PFSK-1 (cell line): ENCODE measurements around the gene ABCG1.

Experiments used
- FOXP2 ChIP-seq: optimal IDR thresholded peaks from 2 replicates; pipeline ENCODE3; 2011; ENCODE audit warnings: borderline replicate concordance, control low read depth, inconsistent platforms; ENCODE audit not compliant: insufficient read depth; ENCODE audit errors: extremely low read length, extremely low read depth
- POLR2AphosphoS5 ChIP-seq: IDR thresholded peaks from 2 replicates; pipeline ENCODE4 v1.6.1; 2012; ENCODE audit warnings: low read depth, mild to moderate bottlenecking, control low read depth, low read length, moderate library complexity
- SIN3A ChIP-seq: IDR thresholded peaks from 2 replicates; pipeline ENCODE4 v1.6.1; 2012; ENCODE audit warnings: mild to moderate bottlenecking, low read length, moderate library complexity, borderline replicate concordance; ENCODE audit not compliant: insufficient read depth
- TAF1 ChIP-seq: IDR thresholded peaks from 2 replicates; pipeline ENCODE4 v1.6.1; 2012; ENCODE audit warnings: low read length, control low read depth, borderline replicate concordance; ENCODE audit not compliant: insufficient read depth
- TF ChIP-seq, protein P1 (sequence below), 2 experiments: IDR thresholded peaks; 2 replicates each; pipeline versions ENCODE4 v1.6.1 to v1.8.0; 2011 to 2012; ENCODE audit warnings: low read depth in 2 of 2, low read length in 2 of 2, control low read depth in 1 of 2, inconsistent platforms in 1 of 2, mild to moderate bottlenecking in 1 of 2, moderate library complexity in 1 of 2; ENCODE audit not compliant: insufficient read depth in 1 of 2

The ABCG1 gene

GRCh38 chr21:42281181-42281680 lies 62.3 kb downstream of the ABCG1 start:
- no peak for TF ChIP-seq TAF1
- no peak for TF ChIP-seq FOXP2
- TF ChIP-seq POLR2AphosphoS5 = no peak

- TF ChIP-seq POLR2AphosphoS5 (no peak), FOXP2 (no peak), SIN3A (no peak), TAF1 (no peak)
- TF ChIP-seq, protein P1, sequence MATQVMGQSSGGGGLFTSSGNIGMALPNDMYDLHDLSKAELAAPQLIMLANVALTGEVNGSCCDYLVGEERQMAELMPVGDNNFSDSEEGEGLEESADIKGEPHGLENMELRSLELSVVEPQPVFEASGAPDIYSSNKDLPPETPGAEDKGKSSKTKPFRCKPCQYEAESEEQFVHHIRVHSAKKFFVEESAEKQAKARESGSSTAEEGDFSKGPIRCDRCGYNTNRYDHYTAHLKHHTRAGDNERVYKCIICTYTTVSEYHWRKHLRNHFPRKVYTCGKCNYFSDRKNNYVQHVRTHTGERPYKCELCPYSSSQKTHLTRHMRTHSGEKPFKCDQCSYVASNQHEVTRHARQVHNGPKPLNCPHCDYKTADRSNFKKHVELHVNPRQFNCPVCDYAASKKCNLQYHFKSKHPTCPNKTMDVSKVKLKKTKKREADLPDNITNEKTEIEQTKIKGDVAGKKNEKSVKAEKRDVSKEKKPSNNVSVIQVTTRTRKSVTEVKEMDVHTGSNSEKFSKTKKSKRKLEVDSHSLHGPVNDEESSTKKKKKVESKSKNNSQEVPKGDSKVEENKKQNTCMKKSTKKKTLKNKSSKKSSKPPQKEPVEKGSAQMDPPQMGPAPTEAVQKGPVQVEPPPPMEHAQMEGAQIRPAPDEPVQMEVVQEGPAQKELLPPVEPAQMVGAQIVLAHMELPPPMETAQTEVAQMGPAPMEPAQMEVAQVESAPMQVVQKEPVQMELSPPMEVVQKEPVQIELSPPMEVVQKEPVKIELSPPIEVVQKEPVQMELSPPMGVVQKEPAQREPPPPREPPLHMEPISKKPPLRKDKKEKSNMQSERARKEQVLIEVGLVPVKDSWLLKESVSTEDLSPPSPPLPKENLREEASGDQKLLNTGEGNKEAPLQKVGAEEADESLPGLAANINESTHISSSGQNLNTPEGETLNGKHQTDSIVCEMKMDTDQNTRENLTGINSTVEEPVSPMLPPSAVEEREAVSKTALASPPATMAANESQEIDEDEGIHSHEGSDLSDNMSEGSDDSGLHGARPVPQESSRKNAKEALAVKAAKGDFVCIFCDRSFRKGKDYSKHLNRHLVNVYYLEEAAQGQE (IDR thresholded peaks at IDR 0.05; ENCODE audit: insufficient read depth in 1 of 2, low read depth in 2 of 2, low read length in 2 of 2) = no peak
These were observed 63.1 kb downstream of the ABCG1 start for GRCh38 chr21:42282021-42282420.

- TF ChIP-seq, protein P1 (IDR thresholded peaks at IDR 0.05; ENCODE audit: insufficient read depth in 1 of 2, low read depth in 2 of 2, low read length in 2 of 2) = no peak
- TF ChIP-seq TAF1 = no peak
- TF ChIP-seq SIN3A = no peak
- no peak for TF ChIP-seq POLR2AphosphoS5
- no peak for TF ChIP-seq FOXP2
These were observed 63.8 kb downstream of the ABCG1 start for GRCh38 chr21:42282715-42283114.

DNA sequence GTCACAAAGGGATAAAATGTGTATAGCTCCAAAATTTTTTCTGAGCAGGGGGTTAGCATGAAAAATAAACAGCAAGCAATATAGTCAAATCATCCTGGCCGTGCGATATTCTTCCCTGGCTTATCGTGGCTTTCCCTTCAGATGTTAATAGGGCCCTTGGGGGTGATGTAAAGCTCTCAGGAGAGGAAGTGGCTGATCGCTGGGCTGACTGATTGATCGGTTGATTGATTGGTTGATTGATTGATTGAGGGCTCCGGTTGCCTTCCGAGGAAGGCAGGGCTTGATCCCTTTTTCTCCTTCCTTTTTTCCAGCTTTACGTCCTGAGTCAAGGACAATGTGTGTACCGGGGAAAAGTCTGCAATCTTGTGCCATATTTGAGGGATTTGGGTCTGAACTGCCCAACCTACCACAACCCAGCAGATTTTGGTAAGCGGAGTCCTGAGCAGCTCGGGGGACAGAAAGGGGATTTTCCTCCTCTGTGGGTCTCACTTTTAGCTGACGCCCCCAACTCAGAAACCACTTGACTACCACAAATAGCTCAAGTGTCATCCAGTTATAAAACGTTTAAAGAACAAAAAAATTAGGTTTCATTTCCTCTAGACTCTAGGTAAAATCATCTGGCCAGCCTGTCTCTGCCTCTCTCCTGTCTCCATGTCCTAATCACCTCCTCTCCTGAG lies 66.8 kb downstream of the ABCG1 start:
- TF ChIP-seq POLR2AphosphoS5 = no peak
- TF ChIP-seq, protein P1 (IDR thresholded peaks at IDR 0.05; ENCODE audit: insufficient read depth in 1 of 2, low read depth in 2 of 2, low read length in 2 of 2) = no peak
- TF ChIP-seq TAF1 = no peak
- TF ChIP-seq SIN3A = no peak
- TF ChIP-seq FOXP2 = no peak

DNA sequence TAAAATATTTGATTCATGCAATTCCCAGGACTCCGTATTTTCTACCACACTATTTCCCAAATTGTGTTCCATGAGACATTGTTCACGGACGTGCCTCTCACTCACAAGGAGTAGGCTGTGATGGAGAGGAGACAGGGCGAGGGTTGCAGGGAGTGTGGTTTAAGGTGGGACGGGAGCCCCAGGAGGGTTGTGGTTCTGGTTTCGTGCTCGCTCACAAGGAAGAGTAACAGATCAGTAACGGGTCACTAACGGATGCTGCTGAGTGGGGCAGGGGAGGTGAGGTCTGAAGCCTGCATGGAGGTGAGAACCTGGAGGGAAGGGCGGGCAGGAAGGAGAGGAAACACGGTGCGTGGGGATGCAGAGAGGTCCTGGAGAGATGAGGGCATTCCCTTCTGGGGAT lies 67.5 kb downstream of the ABCG1 start:
- TF ChIP-seq POLR2AphosphoS5 = no peak
- TF ChIP-seq, protein P1 (IDR thresholded peaks at IDR 0.05; ENCODE audit: insufficient read depth in 1 of 2, low read depth in 2 of 2, low read length in 2 of 2) = no peak
